Bronchial epithelial cell (primary cell): ENCODE results near the gene L3MBTL3. TPM values are rescaled to one million over a fixed set of nuclear protein-coding genes. Genes with fewer than 3 reads are reported as not detected.

Experiments
- DNase-seq: peaks from one replicate; pipeline ENCODE4 v3.0.0-alpha.2; 2010; ENCODE audit warnings: low read depth
- FAIRE-seq: peaks from 2 replicates; lab custom pipeline; 2011; peaks lifted over from hg19 to GRCh38; lab: Jason Lieb, UNC
- H3K27me3 ChIP-seq: 2 replicates; pipeline ENCODE4 v1.5.1; 2011; ENCODE audit warnings: low read length; ENCODE audit not compliant: control insufficient read depth, insufficient read depth
- H3K36me3 ChIP-seq: 2 replicates; pipeline ENCODE4 v1.5.1; 2011; ENCODE audit warnings: low read length; ENCODE audit not compliant: control insufficient read depth, insufficient read depth
- H3K4me3 ChIP-seq: 2 replicates; pipeline ENCODE4 v1.5.1; 2011; ENCODE audit warnings: mild to moderate bottlenecking, low read depth, low read length, control low read depth
- CTCF ChIP-seq: IDR thresholded peaks from 2 replicates; pipeline ENCODE4 v1.5.1; 2011; ENCODE audit warnings: mild to moderate bottlenecking, moderate library complexity, low read length, control low read depth, inconsistent platforms; ENCODE audit not compliant: insufficient read depth, severe bottlenecking
- total RNA-seq: library from RNA; depleted of rRNA; stranded (reverse); fragments of >200 nt; gene quantifications from 2 replicates; pipeline ENCODE4 v1.2.1, GENCODE V29; 2014

Gene L3MBTL3
- total RNA-seq, 1 donor from 2014 or later = 12.1 TPM

GRCh38 chr6:130176378-130176777 lies 158.0 kb downstream of the L3MBTL3 start:
- Histone ChIP-seq H3K27me3 (no peaks in the 10 kb centered on the region), H3K4me3 (no peak overlapping the region), H3K36me3 (no peaks in the 10 kb centered on the region)
- DNase-seq (no peak), FAIRE-seq (no peak)
- TF ChIP-seq CTCF = no peak

GRCh38 chr6:130178692-130179091 lies 160.3 kb downstream of the L3MBTL3 start:
- TF ChIP-seq CTCF = no peak
- H3K27me3 ChIP-seq = no peaks in the 10 kb centered on the region
- H3K4me3 ChIP-seq = no peak overlapping the region
- FAIRE-seq = no peak
- peak; percentile 92 for DNase-seq
- no peaks in the 10 kb centered on the region for H3K36me3 ChIP-seq

- FAIRE-seq (no peak), DNase-seq (no peak)
- H3K4me3 ChIP-seq = no peak overlapping the region
- no peak for TF ChIP-seq CTCF
- no peaks in the 10 kb centered on the region for H3K27me3 ChIP-seq
- no peaks in the 10 kb centered on the region for H3K36me3 ChIP-seq
These were observed 164.1 kb downstream of the L3MBTL3 start for GRCh38 chr6:130182466-130182865.

GRCh38 chr6:130183271-130184222 lies 165.2 kb downstream of the L3MBTL3 start:
- H3K27me3 ChIP-seq = no peaks in the 10 kb centered on the region
- no peak overlapping the region for H3K4me3 ChIP-seq
- FAIRE-seq (peak; percentile 60), DNase-seq (no peak)
- TF ChIP-seq CTCF = no peak
- H3K36me3 ChIP-seq = no peaks in the 10 kb centered on the region

- DNase-seq = no peak
- TF ChIP-seq CTCF = no peak
- Histone ChIP-seq H3K27me3 (no peaks in the 10 kb centered on the region), H3K36me3 (no peaks in the 10 kb centered on the region), H3K4me3 (no peak overlapping the region)
- no peak for FAIRE-seq
These were observed 167.3 kb downstream of the L3MBTL3 start for GRCh38 chr6:130185658-130186057.
